Activated CD8-positive, alpha-beta T cell treated with anti-CD3 and anti-CD28 coated beads, Interleukin-2, amount 10 ng/mL, durations not matched to agents 7 days and 5 days (primary cell): ENCODE data around the gene KLLN. TPM values are rescaled to one million over a fixed set of nuclear protein-coding genes. Genes with fewer than 3 reads are reported as not detected.
"Not testable (repeated sequence)": the region's sequence is repeated elsewhere in the genome, so short reads cannot be mapped to it uniquely, and the experiment has no call there.

ENCODE experiments used
- ATAC-seq: fragments of 150-1000 bp; cut with Tn5 transposase; one replicate; pipeline ENCODE4 v1.10.0; 2021; ENCODE audit warnings: moderate library complexity
- CTCF ChIA-PET: fragments of 350-600 bp; sonication (Branson Sonifier 250); formaldehyde crosslinking; loops from one replicate; lab custom pipeline; 2021; ENCODE audit warnings: antibody characterized with exemption; lab: Charles Lee
- POLR2A ChIA-PET: fragments of 350-600 bp; sonication (Branson Sonifier 250); formaldehyde crosslinking; loops from one replicate; lab custom pipeline; 2021; ENCODE audit warnings: antibody characterized with exemption; lab: Charles Lee
- DNase-seq: peaks from one replicate; pipeline ENCODE4 v3.0.0-alpha.2; 2020
- H3K27ac Mint-ChIP-seq: one replicate; pipeline ENCODE4 v1.8.0; 2021; ENCODE audit warnings: mild to moderate bottlenecking, mixed read lengths
- H3K27me3 Mint-ChIP-seq: one replicate; pipeline ENCODE4 v1.8.0; 2021; ENCODE audit warnings: low read depth, mixed read lengths
- H3K36me3 Mint-ChIP-seq: one replicate; pipeline ENCODE4 v1.8.0; 2021; ENCODE audit warnings: low read depth, mixed read lengths
- H3K4me1 Mint-ChIP-seq: one replicate; pipeline ENCODE4 v1.8.0; 2021; ENCODE audit warnings: low read depth, mixed read lengths
- H3K4me3 Mint-ChIP-seq: one replicate; pipeline ENCODE4 v1.8.0; 2021; ENCODE audit warnings: mild to moderate bottlenecking, mixed read lengths
- H3K9me3 Mint-ChIP-seq: one replicate; pipeline ENCODE4 v1.8.0; 2022; ENCODE audit warnings: mixed read lengths; ENCODE audit not compliant: insufficient read depth
- total RNA-seq, 2 experiments: library from RNA; stranded (reverse); gene quantifications; one replicate each; pipeline ENCODE4 v1.2.3, GENCODE V29; 2021

KLLN gene
- total RNA-seq, result under 1 TPM; 0.79 to 0.94 TPM

DNA sequence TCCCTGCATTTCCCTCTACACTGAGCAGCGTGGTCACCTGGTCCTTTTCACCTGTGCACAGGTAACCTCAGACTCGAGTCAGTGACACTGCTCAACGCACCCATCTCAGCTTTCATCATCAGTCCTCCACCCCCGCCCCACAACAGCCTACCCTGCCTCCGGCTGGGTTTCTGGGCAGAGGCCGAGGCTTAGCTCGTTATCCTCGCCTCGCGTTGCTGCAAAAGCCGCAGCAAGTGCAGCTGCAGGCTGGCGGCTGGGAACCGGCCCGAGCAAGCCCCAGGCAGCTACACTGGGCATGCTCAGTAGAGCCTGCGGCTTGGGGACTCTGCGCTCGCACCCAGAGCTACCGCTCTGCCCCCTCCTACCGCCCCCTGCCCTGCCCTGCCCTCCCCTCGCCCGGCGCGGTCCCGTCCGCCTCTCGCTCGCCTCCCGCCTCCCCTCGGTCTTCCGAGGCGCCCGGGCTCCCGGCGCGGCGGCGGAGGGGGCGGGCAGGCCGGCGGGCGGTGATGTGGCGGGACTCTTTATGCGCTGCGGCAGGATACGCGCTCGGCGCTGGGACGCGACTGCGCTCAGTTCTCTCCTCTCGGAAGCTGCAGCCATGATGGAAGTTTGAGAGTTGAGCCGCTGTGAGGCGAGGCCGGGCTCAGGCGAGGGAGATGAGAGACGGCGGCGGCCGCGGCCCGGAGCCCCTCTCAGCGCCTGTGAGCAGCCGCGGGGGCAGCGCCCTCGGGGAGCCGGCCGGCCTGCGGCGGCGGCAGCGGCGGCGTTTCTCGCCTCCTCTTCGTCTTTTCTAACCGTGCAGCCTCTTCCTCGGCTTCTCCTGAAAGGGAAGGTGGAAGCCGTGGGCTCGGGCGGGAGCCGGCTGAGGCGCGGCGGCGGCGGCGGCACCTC lies at the start of gene KLLN, which contains the start of gene PTEN:
Gene KLLN (minus strand): TSS at position 481 of the 891 bp plus-strand sequence. CDS start 1,046 bp downstream, outside the sequence.
Gene PTEN (plus strand): TSS at position 573 of the 891 bp plus-strand sequence. CDS start 845 bp downstream, outside the sequence.
- ATAC-seq (peak; percentile 62), DNase-seq (peak; percentile 85)
- Mint-ChIP-seq H3K4me1 (peaks cover 32% of the 10 kb centered on the region), H3K27ac (peak within 1 kb of the TSS; percentile 94), H3K27me3 (peaks cover 3% of the 10 kb centered on the region), H3K36me3 (peaks cover 37% of the 10 kb centered on the region), H3K9me3 (no peaks in the 10 kb centered on the region), H3K4me3 (peak within 1 kb of the TSS; percentile 98)
- ChIA-PET POLR2A (interaction anchor here (0.6 to 3.3 kb wide), 17 partner anchors 9 to 1016 kb away, joined by 3 to 40 read pairs (median 4); partner anchors contain the start of genes ATAD1, MINPP1, RNLS and STAMBPL1), CTCF (interaction anchor here (0.7 to 6.0 kb wide), 8 partner anchors 13 to 720 kb away, joined by 3 to 82 read pairs (median 14); partner anchors contain the start of genes ATAD1 and RNLS)

DNA sequence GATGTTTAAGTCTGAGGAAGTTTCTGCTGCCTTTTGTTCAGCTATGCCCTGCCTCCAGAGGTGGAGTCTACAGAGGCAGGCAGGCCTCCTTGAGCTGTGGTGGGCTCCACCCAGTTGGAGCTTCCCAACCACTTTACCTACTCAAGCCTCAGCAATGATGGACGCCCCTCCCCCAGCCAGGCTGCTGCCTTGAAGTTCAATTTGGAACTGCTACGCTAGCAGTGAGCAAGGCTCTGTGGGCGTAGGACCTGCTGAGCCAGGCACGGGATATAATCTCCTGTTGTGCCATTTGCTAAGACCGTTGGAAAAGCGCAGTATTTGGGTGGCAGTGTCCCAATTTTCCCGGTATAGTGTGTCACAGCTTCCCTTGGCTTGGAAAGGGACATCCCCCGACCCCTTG lies 40.1 kb upstream of the KLLN start:
- CTCF ChIA-PET, POLR2A ChIA-PET, H3K4me3 Mint-ChIP-seq, DNase-seq, H3K9me3 Mint-ChIP-seq, H3K27me3 Mint-ChIP-seq, ATAC-seq, H3K27ac Mint-ChIP-seq: not testable (repeated sequence)
- Mint-ChIP-seq H3K4me1 (peaks cover 19% of the 10 kb centered on the region), H3K36me3 (peaks cover 95% of the 10 kb centered on the region)

DNA sequence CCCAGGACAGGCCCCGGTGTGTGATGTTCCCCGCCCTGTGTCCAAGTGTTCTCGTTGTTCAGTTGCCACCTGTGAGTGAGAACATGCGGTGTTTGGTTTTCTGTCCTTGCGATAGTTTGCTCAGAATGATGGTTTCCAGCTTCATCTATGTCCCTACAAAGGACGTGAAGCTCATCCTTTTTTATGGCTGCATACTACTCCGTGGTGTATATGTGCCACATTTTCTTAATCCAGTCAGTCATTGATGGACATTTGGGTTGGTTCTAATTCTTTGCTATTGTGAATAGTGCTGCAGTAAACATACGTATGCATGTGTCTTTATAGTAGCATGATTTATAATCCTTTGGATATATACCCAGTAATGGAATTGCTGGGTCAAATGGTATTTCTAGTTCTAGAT lies 34.6 kb upstream of the KLLN start:
- CTCF ChIA-PET, POLR2A ChIA-PET, DNase-seq, H3K27ac Mint-ChIP-seq, ATAC-seq, H3K9me3 Mint-ChIP-seq, H3K27me3 Mint-ChIP-seq, H3K4me3 Mint-ChIP-seq: not testable (repeated sequence)
- Mint-ChIP-seq H3K4me1 (peaks cover 17% of the 10 kb centered on the region), H3K36me3 (peaks cover 89% of the 10 kb centered on the region)

DNA sequence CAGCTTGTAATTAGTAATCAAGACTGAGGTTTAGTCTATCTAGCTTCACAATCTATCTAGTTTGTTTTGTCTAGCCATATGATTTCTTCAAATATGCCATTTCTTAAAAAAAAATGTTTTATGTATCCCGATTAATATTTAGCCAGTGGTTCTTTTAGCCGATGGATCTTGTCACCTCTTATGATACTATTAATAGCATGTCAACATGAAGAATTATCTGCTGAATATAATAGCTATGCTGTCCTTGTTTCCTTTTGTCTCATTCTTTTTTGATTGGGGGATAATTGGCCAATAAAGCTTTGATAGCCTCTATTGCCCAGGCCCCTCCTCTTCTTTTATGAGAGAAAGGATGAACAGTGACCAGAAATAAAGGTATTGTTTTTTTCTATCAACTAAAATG lies 32.9 kb upstream of the KLLN start:
- DNase-seq (no peak), ATAC-seq (no peak)
- Mint-ChIP-seq H3K4me3 (no peak overlapping the region), H3K27ac (no peak overlapping the region), H3K9me3 (peaks cover 9% of the 10 kb centered on the region), H3K27me3 (no peaks in the 10 kb centered on the region), H3K36me3 (peaks cover 82% of the 10 kb centered on the region), H3K4me1 (peaks cover 14% of the 10 kb centered on the region)
- ChIA-PET POLR2A (interaction anchor here (0.6 kb wide), 1 partner anchor 51 kb away, joined by 3 read pairs; no protein-coding TSS in a partner anchor), CTCF (interaction anchor here (1.4 kb wide), 1 partner anchor 31 kb away, joined by 3 read pairs; no protein-coding TSS in a partner anchor)

DNA sequence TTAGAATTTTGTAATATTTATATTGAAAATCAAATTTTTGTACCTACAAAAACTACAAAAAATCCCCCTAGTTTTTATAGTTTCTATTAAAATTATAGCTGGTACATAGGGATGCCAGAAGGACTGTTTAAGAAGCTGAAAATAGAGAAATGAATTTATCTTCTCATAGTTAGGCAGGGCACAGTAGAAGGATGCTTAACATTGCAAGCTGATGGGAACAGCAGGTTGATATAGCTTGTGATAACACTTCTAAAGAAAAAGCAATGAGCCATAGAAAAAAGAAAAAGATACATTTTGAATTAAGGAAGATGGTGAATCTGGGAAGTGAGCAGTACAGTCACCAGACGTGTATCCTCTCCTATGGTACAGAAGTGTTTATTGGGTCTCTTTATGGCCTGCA lies 32.1 kb upstream of the KLLN start:
- ChIA-PET POLR2A (no interaction called here), CTCF (no interaction called here)
- H3K4me3 Mint-ChIP-seq, result no peak overlapping the region
- H3K27ac Mint-ChIP-seq, result no peak overlapping the region
- ATAC-seq, result no peak
- DNase-seq, result no peak
- H3K36me3 Mint-ChIP-seq, result peaks cover 79% of the 10 kb centered on the region
- peaks cover 5% of the 10 kb centered on the region for H3K9me3 Mint-ChIP-seq
- H3K27me3 Mint-ChIP-seq, result no peaks in the 10 kb centered on the region
- peaks cover 11% of the 10 kb centered on the region for H3K4me1 Mint-ChIP-seq

GRCh38 chr10:87887548-87888289 lies 24.4 kb upstream of the KLLN start:
- peaks cover 3% of the 10 kb centered on the region for H3K4me1 Mint-ChIP-seq
- ATAC-seq (no peak), DNase-seq (no peak)
- H3K27ac Mint-ChIP-seq, result no peak overlapping the region
- H3K36me3 Mint-ChIP-seq, result peaks cover 63% of the 10 kb centered on the region
- ChIA-PET CTCF (interaction anchor here (0.5 kb wide), 1 partner anchor 10 kb away, joined by 4 read pairs; no protein-coding TSS in a partner anchor), POLR2A (interaction anchor here (1.1 kb wide), 1 partner anchor 26 kb away, joined by 3 read pairs; no protein-coding TSS in a partner anchor)
- H3K9me3 Mint-ChIP-seq, result peaks cover 15% of the 10 kb centered on the region
- H3K27me3 Mint-ChIP-seq, result no peaks in the 10 kb centered on the region
- no peak overlapping the region for H3K4me3 Mint-ChIP-seq

DNA sequence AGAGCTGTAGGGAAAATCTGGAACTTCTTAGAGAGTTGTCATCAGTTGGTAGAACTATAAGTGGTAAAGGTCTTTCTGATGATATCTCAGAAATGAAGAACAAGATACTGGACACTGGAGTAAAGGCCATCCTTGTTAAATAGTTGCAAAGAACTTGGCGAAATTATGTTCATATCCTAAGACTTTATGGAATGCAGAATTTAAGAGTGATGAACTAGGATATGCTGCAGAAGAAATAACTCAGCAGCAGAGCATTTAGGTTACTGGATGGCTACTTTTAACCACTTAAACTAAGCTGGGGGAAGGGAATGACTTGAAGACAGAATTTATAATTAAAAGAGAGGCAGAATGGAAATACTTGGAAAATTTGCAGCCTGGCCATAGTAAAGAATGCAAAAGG lies 23.8 kb upstream of the KLLN start:
- H3K27ac Mint-ChIP-seq, result no peak overlapping the region
- no peak overlapping the region for H3K4me3 Mint-ChIP-seq
- H3K36me3 Mint-ChIP-seq, result peaks cover 61% of the 10 kb centered on the region
- no peaks in the 10 kb centered on the region for H3K27me3 Mint-ChIP-seq
- ChIA-PET CTCF (interaction anchor here (0.5 kb wide), 1 partner anchor 9 kb away, joined by 4 read pairs; no protein-coding TSS in a partner anchor), POLR2A (interaction anchor here (1.1 kb wide), 1 partner anchor 25 kb away, joined by 3 read pairs; no protein-coding TSS in a partner anchor)
- ATAC-seq, result no peak
- DNase-seq, result no peak
- peaks cover 17% of the 10 kb centered on the region for H3K9me3 Mint-ChIP-seq
- H3K4me1 Mint-ChIP-seq, result peaks cover 6% of the 10 kb centered on the region

GRCh38 chr10:87886635-87887034 lies 23.3 kb upstream of the KLLN start:
- Mint-ChIP-seq H3K27me3 (no peaks in the 10 kb centered on the region), H3K9me3 (peaks cover 19% of the 10 kb centered on the region), H3K4me3 (no peak overlapping the region), H3K36me3 (peaks cover 63% of the 10 kb centered on the region), H3K27ac (no peak overlapping the region), H3K4me1 (peaks cover 11% of the 10 kb centered on the region)
- DNase-seq, result no peak
- POLR2A ChIA-PET, result no interaction called here
- CTCF ChIA-PET, result interaction anchor here (0.6 kb wide), 1 partner anchor 18 kb away, joined by 3 read pairs; no protein-coding TSS in a partner anchor
- ATAC-seq, result no peak

- no peaks in the 10 kb centered on the region for H3K27me3 Mint-ChIP-seq
- H3K4me3 Mint-ChIP-seq, result no peak overlapping the region
- H3K4me1 Mint-ChIP-seq, result peaks cover 19% of the 10 kb centered on the region
- no peak overlapping the region for H3K27ac Mint-ChIP-seq
- H3K36me3 Mint-ChIP-seq, result peaks cover 71% of the 10 kb centered on the region
- POLR2A ChIA-PET, result no interaction called here
- H3K9me3 Mint-ChIP-seq, result peaks cover 26% of the 10 kb centered on the region
- CTCF ChIA-PET, result interaction anchor here (1.2 kb wide), 2 partner anchors 10 to 19 kb away, joined by 3 to 4 read pairs; no protein-coding TSS in a partner anchor
- no peak for DNase-seq
- ATAC-seq, result no peak
These were observed 19.4 kb upstream of the KLLN start for GRCh38 chr10:87882555-87883294.

GRCh38 chr10:87881373-87882059 lies 18.2 kb upstream of the KLLN start:
- DNase-seq, ATAC-seq, H3K27ac Mint-ChIP-seq, CTCF ChIA-PET, H3K4me3 Mint-ChIP-seq, H3K27me3 Mint-ChIP-seq, POLR2A ChIA-PET: not testable (repeated sequence)
- H3K9me3 Mint-ChIP-seq, result peaks cover 19% of the 10 kb centered on the region
- H3K36me3 Mint-ChIP-seq, result peaks cover 65% of the 10 kb centered on the region
- peaks cover 19% of the 10 kb centered on the region for H3K4me1 Mint-ChIP-seq
